Keratinocyte (primary cell): ENCODE data around the gene HES2. TPM values are rescaled to one million over a fixed set of nuclear protein-coding genes. Genes with fewer than 3 reads are reported as not detected.
A peak's percentile ranks its signal among the peaks of the same experiment; 100 is the strongest.
"Not testable (repeated sequence)": the region's sequence is repeated elsewhere in the genome, so short reads cannot be mapped to it uniquely, and the experiment has no call there.

Experiments
- DNase-seq: peaks from one replicate; pipeline ENCODE4 v3.0.0-alpha.2; 2011; ENCODE audit warnings: low read depth, missing footprints, low spot score
- FAIRE-seq: peaks from 2 replicates; lab custom pipeline; 2011; peaks lifted over from hg19 to GRCh38; lab: Jason Lieb, UNC
- H2AFZ ChIP-seq: 2 replicates; pipeline ENCODE4 v1.6.0; 2012; ENCODE audit warnings: low read length, control low read depth, inconsistent platforms; ENCODE audit not compliant: control insufficient read depth
- H3K27ac ChIP-seq: 2 replicates; pipeline ENCODE4 v1.5.1; 2011; ENCODE audit warnings: low read length; ENCODE audit not compliant: control insufficient read depth, insufficient read depth
- H3K27me3 ChIP-seq: 3 replicates; pipeline ENCODE4 v1.6.0; 2011; ENCODE audit warnings: low read length; ENCODE audit not compliant: control insufficient read depth, insufficient read depth; ENCODE audit errors: extremely low read depth
- H3K36me3 ChIP-seq, 2 experiments: 2 replicates in 1 of 2; 3 replicates in 1 of 2; pipeline ENCODE4 v1.5.1; 2011; ENCODE audit warnings: low read length in 2 of 2, mild to moderate bottlenecking in 1 of 2; ENCODE audit not compliant: control insufficient read depth in 2 of 2, insufficient read depth in 2 of 2; ENCODE audit errors: extremely low read depth in 1 of 2
- H3K4me1 ChIP-seq: 3 replicates; pipeline ENCODE4 v1.5.1; 2011; ENCODE audit warnings: low read length; ENCODE audit not compliant: control insufficient read depth, insufficient read depth; ENCODE audit errors: extremely low read depth
- H3K4me2 ChIP-seq: 3 replicates; pipeline ENCODE4 v1.6.0; 2011; ENCODE audit warnings: low read depth, low read length; ENCODE audit not compliant: control insufficient read depth, insufficient read depth; ENCODE audit errors: extremely low read depth
- H3K4me3 ChIP-seq, 3 experiments: fragments of 200-600 bp in 1 of 3; sonication (generic) in 1 of 3; 2 replicates in 2 of 3; 3 replicates in 1 of 3; pipeline ENCODE4 v1.5.1; 2011 to 2016; ENCODE audit warnings: low read length in 3 of 3, mild to moderate bottlenecking in 3 of 3, control low read depth in 2 of 3, inconsistent platforms in 1 of 3, low read depth in 1 of 3, mixed read lengths in 1 of 3, mixed run types in 1 of 3, moderate library complexity in 1 of 3; ENCODE audit not compliant: control insufficient read depth in 2 of 3, insufficient read depth in 2 of 3; ENCODE audit errors: extremely low read depth in 1 of 3
- H3K79me2 ChIP-seq: 2 replicates; pipeline ENCODE4 v1.6.0; 2012; ENCODE audit warnings: low read length; ENCODE audit not compliant: control insufficient read depth, insufficient read depth
- H3K9ac ChIP-seq: 3 replicates; pipeline ENCODE4 v1.6.0; 2011; ENCODE audit warnings: low read length; ENCODE audit not compliant: control insufficient read depth, insufficient read depth; ENCODE audit errors: extremely low read depth
- H3K9me1 ChIP-seq: 3 replicates; pipeline ENCODE4 v1.6.0; 2011; ENCODE audit warnings: low read length; ENCODE audit not compliant: control insufficient read depth, insufficient read depth; ENCODE audit errors: extremely low read depth
- H3K9me3 ChIP-seq: 2 replicates; pipeline ENCODE4 v1.5.1; 2012; ENCODE audit warnings: low read depth, low read length; ENCODE audit not compliant: control insufficient read depth
- H4K20me1 ChIP-seq: 3 replicates; pipeline ENCODE4 v1.6.0; 2011; ENCODE audit warnings: low read length; ENCODE audit not compliant: control insufficient read depth, insufficient read depth; ENCODE audit errors: extremely low read depth
- CTCF ChIP-seq, 3 experiments: IDR thresholded peaks in 1 of 3; conservative IDR thresholded peaks in 1 of 3; optimal IDR thresholded peaks in 1 of 3; 2 replicates in 2 of 3; 3 replicates in 1 of 3; pipeline versions ENCODE3 to v1.5.1; 2011; ENCODE audit warnings: low read length in 3 of 3, mild to moderate bottlenecking in 3 of 3, moderate library complexity in 2 of 3, control low read depth in 1 of 3, inconsistent platforms in 1 of 3; ENCODE audit not compliant: insufficient read depth in 2 of 3; ENCODE audit errors: extremely low read depth in 1 of 3
- EZH2 ChIP-seq: IDR thresholded peaks from one replicate; pipeline ENCODE4 v1.6.1; 2012; ENCODE audit warnings: inconsistent platforms, mild to moderate bottlenecking, low read length, moderate library complexity
- dilution Hi-C: fragments of 300-500 bp; cut with MboI; formaldehyde crosslinking; loops from one replicate; pipeline ENCODE4 v1.7.0; 2020; ENCODE audit warnings: low sequenced_read_pairs; ENCODE audit not compliant: extremely low pct_ligation_motif_present
- polyA plus RNA-seq, 5 experiments: library from polyadenylated mRNA; depleted of rRNA in 3 of 5; stranded (reverse) in 3 of 5; stranded (forward) in 1 of 5; unstranded in 1 of 5; fragments of >200 nt; gene quantifications; 1 replicate in 1 of 5; 2 replicates in 3 of 5; 3 replicates in 1 of 5; pipeline versions ENCODE4 v1.2.1 to v1.2.3, GENCODE V29; 2011 to 2012; ENCODE audit warnings: missing spikeins in 2 of 5, low read depth in 1 of 5, low replicate concordance in 1 of 5

The HES2 gene
- polyA plus RNA-seq, 1 donor (not counting 4 experiments of a cell fraction or from before 2014, with no cell fraction given): 30.1 TPM

DNA sequence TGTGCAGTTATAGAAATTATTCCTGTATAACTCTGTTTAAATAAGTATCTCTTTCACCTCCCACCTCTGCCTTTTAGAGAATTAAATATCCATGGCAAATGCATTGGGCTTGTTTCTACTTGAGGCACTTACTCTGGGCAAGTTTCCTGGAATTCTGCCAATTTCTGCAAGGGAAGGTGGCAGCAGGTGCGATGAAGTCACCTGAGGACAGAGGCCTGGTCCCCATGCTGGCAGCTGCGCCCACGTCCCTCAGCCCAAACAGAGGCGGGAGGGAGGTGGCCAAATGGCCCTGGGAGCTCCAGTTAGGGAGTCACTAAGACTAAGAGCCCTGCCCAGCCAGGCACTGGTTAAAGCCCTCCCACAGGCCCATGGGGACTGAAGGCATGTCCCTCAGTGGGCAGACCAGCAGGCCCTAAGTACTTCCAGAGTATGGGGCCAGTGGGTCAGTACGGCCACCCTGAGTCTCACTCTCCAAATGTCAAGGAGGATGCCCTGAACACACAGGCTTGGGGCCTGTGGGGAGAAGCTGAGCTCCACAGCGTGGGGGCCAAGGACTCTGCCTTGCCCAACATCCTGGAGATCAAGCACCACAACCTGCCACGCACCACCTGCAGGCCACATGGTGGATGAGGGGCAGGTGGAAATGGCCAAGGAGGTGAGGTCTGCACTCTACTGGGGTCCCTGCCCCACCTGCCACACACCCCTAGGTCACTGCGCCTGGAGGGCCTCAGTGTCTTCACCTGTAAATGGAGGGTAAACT is 45.6 kb downstream of the HES2 start:
- no peak overlapping the region for H3K9ac ChIP-seq
- H4K20me1 ChIP-seq: peaks cover 11% of the 10 kb centered on the region
- H3K9me3 ChIP-seq: no peaks in the 10 kb centered on the region
- H3K9me1 ChIP-seq: peaks cover 6% of the 10 kb centered on the region
- H3K27me3 ChIP-seq: no peaks in the 10 kb centered on the region
- no peak for DNase-seq
- peaks cover 8% of the 10 kb centered on the region for H3K4me1 ChIP-seq
- FAIRE-seq: peak; percentile 26
- dilution Hi-C loops: no loop called here
- TF ChIP-seq CTCF (optimal IDR thresholded peaks at IDR 0.05 in 1 of 3, IDR thresholded peaks at IDR 0.05 in 1 of 3, conservative IDR thresholded peaks at IDR 0.05 in 1 of 3; ENCODE audit: extremely low read depth in 1 of 3, insufficient read depth in 2 of 3, low read length in 3 of 3) (no peak), EZH2 (no peak)
- no peak overlapping the region for H2AFZ ChIP-seq
- H3K27ac ChIP-seq: peak overlapping the region; percentile 31
- H3K4me3 ChIP-seq: no peak overlapping the region
- peaks cover 87% of the 10 kb centered on the region for H3K79me2 ChIP-seq
- H3K36me3 ChIP-seq: no peaks in the 10 kb centered on the region
- peak overlapping the region; percentile 15 for H3K4me2 ChIP-seq

DNA sequence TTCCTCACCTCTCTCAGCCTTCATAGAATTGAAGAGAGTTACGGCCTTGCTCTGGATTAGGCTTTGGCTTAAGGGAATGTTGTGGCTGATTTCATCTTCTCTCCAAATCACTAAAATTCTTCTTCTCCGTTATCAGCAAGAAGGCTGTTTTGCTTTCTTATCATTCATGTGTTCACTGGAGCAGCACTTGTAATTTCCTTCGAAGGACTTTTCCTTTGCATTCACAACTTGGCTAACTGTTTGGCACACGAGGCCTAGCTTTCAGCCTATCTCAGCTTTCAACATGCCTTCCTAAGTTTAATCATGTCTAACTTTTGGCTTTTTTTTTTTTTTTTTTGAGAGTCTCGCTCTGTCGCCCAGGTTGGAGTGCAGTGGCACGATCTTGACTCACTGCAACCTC is 47.5 kb downstream of the HES2 start:
- H3K9me3 ChIP-seq, H4K20me1 ChIP-seq, H2AFZ ChIP-seq, H3K27me3 ChIP-seq, DNase-seq, H3K27ac ChIP-seq, dilution Hi-C loops, FAIRE-seq, H3K36me3 ChIP-seq, H3K4me2 ChIP-seq, H3K9ac ChIP-seq, H3K4me3 ChIP-seq, H3K9me1 ChIP-seq: not testable (repeated sequence)
- Histone ChIP-seq H3K79me2 (peaks cover 79% of the 10 kb centered on the region), H3K4me1 (peaks cover 26% of the 10 kb centered on the region)
